HCT116 (cell line): ENCODE results near the gene SMTNL1. TPM values are rescaled to one million over a fixed set of nuclear protein-coding genes. Genes with fewer than 3 reads are reported as not detected.

Experiments
- ATAC-seq: fragments of 200-7000 bp; cut with Tn5 transposase; 2 replicates; pipeline ENCODE4 v1.9.1; 2020; ENCODE audit warnings: mild to moderate bottlenecking, moderate library complexity
- BruUV-seq: library from RNA; stranded (reverse); fragments of 400-500 nt; replicated peaks from 2 replicates; lab custom pipeline; 2021; lab: Mats Ljungman, UMichigan
- CTCF ChIA-PET: fragments of 300-600 bp; sonication (Branson Sonifier 250); formaldehyde crosslinking; loops from one replicate; lab custom pipeline; 2021; ENCODE audit warnings: antibody characterized with exemption; lab: Charles Lee
- POLR2A ChIA-PET: fragments of 300-600, 350-600 bp; sonication (Branson Sonifier 250); formaldehyde crosslinking; loops from one replicate; lab custom pipeline; 2021; ENCODE audit warnings: antibody characterized with exemption; lab: Charles Lee
- RAD21 ChIA-PET, 2 experiments: fragments of 300-600 bp; sonication (Branson Sonifier 250); formaldehyde crosslinking; loops; one replicate each; lab custom pipeline; 2023; ENCODE audit warnings: low total read pairs in 2 of 2; ENCODE audit not compliant: uncharacterized antibody in 2 of 2, unreplicated experiment in 2 of 2, low non-redundant PET in 1 of 2; lab: Charles Lee
- DNase-seq: peaks from one replicate; pipeline ENCODE4 v3.0.0-alpha.2; 2010; ENCODE audit warnings: low read depth, low spot score
- H2AFZ ChIP-seq: fragments of 200-600 bp; shearing (Covaris generic), sonication (generic); 2 replicates; pipeline ENCODE4 v1.6.1; 2017; ENCODE audit warnings: low read depth, mixed run types, mixed read lengths, antibody characterized with exemption, low read length; ENCODE audit not compliant: poor library complexity, severe bottlenecking
- H3K27ac ChIP-seq: 2 replicates; pipeline ENCODE4 v1.5.1; 2012; ENCODE audit warnings: low read depth, low read length
- H3K27me3 ChIP-seq: fragments of 200-600 bp; sonication (generic); 2 replicates; pipeline ENCODE4 v1.6.1; 2016; ENCODE audit warnings: mixed run types, low read length, mixed read lengths; ENCODE audit not compliant: insufficient read depth
- H3K36me3 ChIP-seq, 2 experiments: fragments of 200-500 bp in 1 of 2; fragments of 200-600 bp in 1 of 2; sonication (Bioruptor generic) in 1 of 2; sonication (generic) in 1 of 2; 2 replicates each; pipeline versions ENCODE4 v1.5.1 to v1.6.1; 2014 to 2016; ENCODE audit warnings: low read length in 2 of 2, inconsistent platforms in 1 of 2, mixed read lengths in 1 of 2, mixed run types in 1 of 2; ENCODE audit not compliant: insufficient read depth in 2 of 2, control insufficient read depth in 1 of 2
- H3K4me1 ChIP-seq, 2 experiments: fragments of 200-600 bp in 1 of 2; sonication (generic) in 1 of 2; 2 replicates each; pipeline versions ENCODE4 v1.5.1 to v1.6.1; 2012 to 2017; ENCODE audit warnings: low read length in 2 of 2, inconsistent platforms in 1 of 2, mild to moderate bottlenecking in 1 of 2, mixed read lengths in 1 of 2, mixed run types in 1 of 2, moderate library complexity in 1 of 2; ENCODE audit not compliant: insufficient read depth in 2 of 2, control insufficient read depth in 1 of 2
- H3K4me2 ChIP-seq: fragments of 200-600 bp; sonication (generic); 2 replicates; pipeline ENCODE4 v1.6.1; 2017; ENCODE audit warnings: mixed run types, low read length, mixed read lengths
- H3K4me3 ChIP-seq, 2 experiments: fragments of 200-600 bp in 1 of 2; sonication (generic) in 1 of 2; replicated peaks in 1 of 2; 2 replicates each; pipeline ENCODE4 v1.5.1; 2011 to 2016; ENCODE audit warnings: low read length in 2 of 2, control low read depth in 1 of 2, low read depth in 1 of 2, mild to moderate bottlenecking in 1 of 2, mixed read lengths in 1 of 2, mixed run types in 1 of 2
- H3K79me2 ChIP-seq: fragments of 200-600 bp; sonication (generic); 2 replicates; pipeline ENCODE4 v1.6.1; 2017; ENCODE audit warnings: mild to moderate bottlenecking, mixed run types, low read length, moderate library complexity, mixed read lengths; ENCODE audit not compliant: insufficient read depth
- H3K9ac ChIP-seq: fragments of 200-600 bp; sonication (generic); 2 replicates; pipeline ENCODE4 v1.6.1; 2016; ENCODE audit warnings: low read length, mixed read lengths
- H3K9me2 ChIP-seq: fragments of 200-600 bp; sonication (generic), shearing (Covaris generic); 2 replicates; pipeline ENCODE4 v1.6.1; 2017; ENCODE audit warnings: mixed run types, mild to moderate bottlenecking, moderate library complexity; ENCODE audit not compliant: insufficient read depth
- H3K9me3 ChIP-seq, 2 experiments: fragments of 200-500 bp in 1 of 2; fragments of 200-600 bp in 1 of 2; sonication (Bioruptor generic) in 1 of 2; sonication (generic) in 1 of 2; 2 replicates each; pipeline ENCODE4 v1.6.1; 2014 to 2017; ENCODE audit warnings: low read length in 2 of 2, mixed read lengths in 2 of 2, inconsistent platforms in 1 of 2, low read depth in 1 of 2, mild to moderate bottlenecking in 1 of 2, mixed run types in 1 of 2, moderate library complexity in 1 of 2; ENCODE audit not compliant: control insufficient read depth in 1 of 2, insufficient read depth in 1 of 2
- H4K20me1 ChIP-seq: fragments of 200-600 bp; sonication (generic), shearing (Covaris generic); 2 replicates; pipeline ENCODE4 v1.6.1; 2017; ENCODE audit warnings: mixed run types, mild to moderate bottlenecking, moderate library complexity; ENCODE audit not compliant: insufficient read depth
- ATF3 ChIP-seq: IDR thresholded peaks from 2 replicates; pipeline ENCODE4 v1.6.1; 2012
- CBX3 ChIP-seq: IDR thresholded peaks from 2 replicates; pipeline ENCODE4 v1.6.1; 2012; ENCODE audit warnings: low read depth
- CEBPB ChIP-seq: IDR thresholded peaks from 2 replicates; pipeline ENCODE4 v1.6.1; 2012; ENCODE audit warnings: low read depth
- EGR1 ChIP-seq: IDR thresholded peaks from 2 replicates; pipeline ENCODE4 v1.6.1; 2012; ENCODE audit warnings: low read depth
- ELF1 ChIP-seq: IDR thresholded peaks from 2 replicates; pipeline ENCODE4 v1.6.1; 2012; ENCODE audit warnings: low read depth, borderline replicate concordance
- EZH2phosphoT487 ChIP-seq: fragments of 200-600 bp; IDR thresholded peaks from 2 replicates; pipeline ENCODE4 v1.6.1; 2018; ENCODE audit warnings: antibody characterized with exemption, borderline replicate concordance
- FOSL1 ChIP-seq: IDR thresholded peaks from 2 replicates; pipeline ENCODE4 v1.6.1; 2012; ENCODE audit warnings: low read depth
- POLR2A ChIP-seq: IDR thresholded peaks from 2 replicates; pipeline ENCODE4 v1.7.0; 2011; ENCODE audit warnings: borderline replicate concordance; ENCODE audit not compliant: insufficient read depth, insufficient read length; ENCODE audit errors: extremely low read depth
- POLR2AphosphoS5 ChIP-seq: IDR thresholded peaks from 2 replicates; pipeline ENCODE4 v1.6.1; 2011; ENCODE audit warnings: mild to moderate bottlenecking, low read depth, low read length, moderate library complexity
- RAD21 ChIP-seq: IDR thresholded peaks from 2 replicates; pipeline ENCODE4 v1.6.1; 2012; ENCODE audit warnings: low read depth, mild to moderate bottlenecking
- SIN3A ChIP-seq: IDR thresholded peaks from 2 replicates; pipeline ENCODE4 v1.6.1; 2012; ENCODE audit warnings: low read depth
- SP1 ChIP-seq: IDR thresholded peaks from 2 replicates; pipeline ENCODE4 v1.6.1; 2012; ENCODE audit warnings: low read depth
- SRF ChIP-seq: IDR thresholded peaks from 2 replicates; pipeline ENCODE4 v1.6.1; 2012; ENCODE audit warnings: low read depth
- ZBTB33 ChIP-seq: IDR thresholded peaks from 2 replicates; pipeline ENCODE4 v1.6.1; 2011; ENCODE audit warnings: mild to moderate bottlenecking, low read length, moderate library complexity; ENCODE audit not compliant: insufficient replicate concordance; ENCODE audit errors: extremely low read depth
- ZNF274 ChIP-seq: fragments of 200-500 bp; sonication (Bioruptor generic); IDR thresholded peaks from 2 replicates; pipeline ENCODE4 v1.6.1; 2014; ENCODE audit warnings: mild to moderate bottlenecking, low read depth, low read length, inconsistent platforms
- intact Hi-C: fragments of 100-400 bp; cut with micrococcal nuclease; formaldehyde crosslinking; loops from 2 replicates; pipeline ENCODE4 v1.10.0; 2022
- total RNA-seq: library from RNA; stranded (reverse); gene quantifications from one replicate; pipeline ENCODE4 v1.2.1, GENCODE V29; 2021; ENCODE audit not compliant: unreplicated experiment
- TF ChIP-seq, protein P1 (sequence below): IDR thresholded peaks from 2 replicates; pipeline ENCODE4 v1.6.1; 2012
- TF ChIP-seq, protein P2 (sequence below): IDR thresholded peaks from 2 replicates; pipeline ENCODE4 v1.6.1; 2012; ENCODE audit warnings: low read depth
- TF ChIP-seq, protein P3 (sequence below), 3 experiments: fragments of 200-600 bp in 1 of 3; sonication (generic) in 1 of 3; IDR thresholded peaks in 2 of 3; conservative IDR thresholded peaks in 1 of 3; 2 replicates each; pipeline ENCODE4 v1.5.1; 2012 to 2017; ENCODE audit warnings: low read depth in 2 of 3, low read length in 2 of 3, antibody characterized with exemption in 1 of 3, borderline replicate concordance in 1 of 3, control low read depth in 1 of 3, mild to moderate bottlenecking in 1 of 3, mixed read lengths in 1 of 3, mixed run types in 1 of 3, moderate library complexity in 1 of 3; ENCODE audit not compliant: insufficient read depth in 1 of 3

The SMTNL1 gene
- total RNA-seq, 1 experiment from 2014 or later: not detected

DNA sequence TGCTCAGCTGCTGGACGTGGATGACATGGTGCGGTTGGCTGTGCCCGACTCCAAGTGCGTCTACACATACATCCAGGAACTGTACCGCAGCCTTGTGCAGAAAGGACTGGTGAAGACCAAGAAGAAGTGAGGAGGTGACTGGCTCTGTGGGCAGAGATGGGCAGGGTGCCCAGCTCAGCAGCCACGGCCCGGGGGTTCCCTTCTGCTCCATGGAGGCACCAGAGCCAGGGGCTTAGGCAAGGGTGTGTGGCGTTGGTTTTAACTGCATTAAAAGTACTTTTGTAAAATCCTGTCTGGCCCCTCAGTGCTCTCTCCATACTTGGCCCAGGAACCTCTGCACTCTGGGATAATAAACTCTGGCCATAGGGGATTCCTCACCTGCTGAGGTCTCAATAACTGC, 12.6 kb downstream of the SMTNL1 start:
- BruUV-seq: no TSS peak
- ATAC-seq: no peak
- POLR2A ChIA-PET: no interaction called here
- Histone ChIP-seq H3K9me2 (no peaks in the 10 kb centered on the region), H3K4me1 (peaks cover 0 to 20% of the 10 kb centered on the region in 2 experiments; a peak in 3 of 4 replicates), H3K27ac (no peak overlapping the region), H3K79me2 (no peaks in the 10 kb centered on the region), H3K4me2 (no peak overlapping the region), H3K9ac (no peak overlapping the region), H3K4me3 (no peak overlapping the region), H3K9me3 (no peaks in the 10 kb centered on the region), H3K36me3 (peaks cover 0 to 2% of the 10 kb centered on the region in 2 experiments; a peak in 1 of 4 replicates), H3K27me3 (no peaks in the 10 kb centered on the region), H2AFZ (no peak overlapping the region), H4K20me1 (no peaks in the 10 kb centered on the region)
- no peak for TF ChIP-seq SP1
- no peak for TF ChIP-seq ZBTB33
- TF ChIP-seq CEBPB: no peak
- TF ChIP-seq ELF1: no peak
- TF ChIP-seq, protein P1, sequence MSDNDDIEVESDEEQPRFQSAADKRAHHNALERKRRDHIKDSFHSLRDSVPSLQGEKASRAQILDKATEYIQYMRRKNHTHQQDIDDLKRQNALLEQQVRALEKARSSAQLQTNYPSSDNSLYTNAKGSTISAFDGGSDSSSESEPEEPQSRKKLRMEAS: no peak
- TF ChIP-seq FOSL1: no peak
- TF ChIP-seq, protein P2, sequence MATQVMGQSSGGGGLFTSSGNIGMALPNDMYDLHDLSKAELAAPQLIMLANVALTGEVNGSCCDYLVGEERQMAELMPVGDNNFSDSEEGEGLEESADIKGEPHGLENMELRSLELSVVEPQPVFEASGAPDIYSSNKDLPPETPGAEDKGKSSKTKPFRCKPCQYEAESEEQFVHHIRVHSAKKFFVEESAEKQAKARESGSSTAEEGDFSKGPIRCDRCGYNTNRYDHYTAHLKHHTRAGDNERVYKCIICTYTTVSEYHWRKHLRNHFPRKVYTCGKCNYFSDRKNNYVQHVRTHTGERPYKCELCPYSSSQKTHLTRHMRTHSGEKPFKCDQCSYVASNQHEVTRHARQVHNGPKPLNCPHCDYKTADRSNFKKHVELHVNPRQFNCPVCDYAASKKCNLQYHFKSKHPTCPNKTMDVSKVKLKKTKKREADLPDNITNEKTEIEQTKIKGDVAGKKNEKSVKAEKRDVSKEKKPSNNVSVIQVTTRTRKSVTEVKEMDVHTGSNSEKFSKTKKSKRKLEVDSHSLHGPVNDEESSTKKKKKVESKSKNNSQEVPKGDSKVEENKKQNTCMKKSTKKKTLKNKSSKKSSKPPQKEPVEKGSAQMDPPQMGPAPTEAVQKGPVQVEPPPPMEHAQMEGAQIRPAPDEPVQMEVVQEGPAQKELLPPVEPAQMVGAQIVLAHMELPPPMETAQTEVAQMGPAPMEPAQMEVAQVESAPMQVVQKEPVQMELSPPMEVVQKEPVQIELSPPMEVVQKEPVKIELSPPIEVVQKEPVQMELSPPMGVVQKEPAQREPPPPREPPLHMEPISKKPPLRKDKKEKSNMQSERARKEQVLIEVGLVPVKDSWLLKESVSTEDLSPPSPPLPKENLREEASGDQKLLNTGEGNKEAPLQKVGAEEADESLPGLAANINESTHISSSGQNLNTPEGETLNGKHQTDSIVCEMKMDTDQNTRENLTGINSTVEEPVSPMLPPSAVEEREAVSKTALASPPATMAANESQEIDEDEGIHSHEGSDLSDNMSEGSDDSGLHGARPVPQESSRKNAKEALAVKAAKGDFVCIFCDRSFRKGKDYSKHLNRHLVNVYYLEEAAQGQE: no peak
- no peak for TF ChIP-seq SRF
- no peak for TF ChIP-seq RAD21
- no peak for TF ChIP-seq EGR1
- no peak for TF ChIP-seq ZNF274
- no peak for TF ChIP-seq EZH2phosphoT487
- TF ChIP-seq ATF3: no peak
- TF ChIP-seq SIN3A: no peak
- TF ChIP-seq POLR2AphosphoS5: no peak
- no peak for TF ChIP-seq CBX3
- TF ChIP-seq POLR2A: no peak
- TF ChIP-seq, protein P3, sequence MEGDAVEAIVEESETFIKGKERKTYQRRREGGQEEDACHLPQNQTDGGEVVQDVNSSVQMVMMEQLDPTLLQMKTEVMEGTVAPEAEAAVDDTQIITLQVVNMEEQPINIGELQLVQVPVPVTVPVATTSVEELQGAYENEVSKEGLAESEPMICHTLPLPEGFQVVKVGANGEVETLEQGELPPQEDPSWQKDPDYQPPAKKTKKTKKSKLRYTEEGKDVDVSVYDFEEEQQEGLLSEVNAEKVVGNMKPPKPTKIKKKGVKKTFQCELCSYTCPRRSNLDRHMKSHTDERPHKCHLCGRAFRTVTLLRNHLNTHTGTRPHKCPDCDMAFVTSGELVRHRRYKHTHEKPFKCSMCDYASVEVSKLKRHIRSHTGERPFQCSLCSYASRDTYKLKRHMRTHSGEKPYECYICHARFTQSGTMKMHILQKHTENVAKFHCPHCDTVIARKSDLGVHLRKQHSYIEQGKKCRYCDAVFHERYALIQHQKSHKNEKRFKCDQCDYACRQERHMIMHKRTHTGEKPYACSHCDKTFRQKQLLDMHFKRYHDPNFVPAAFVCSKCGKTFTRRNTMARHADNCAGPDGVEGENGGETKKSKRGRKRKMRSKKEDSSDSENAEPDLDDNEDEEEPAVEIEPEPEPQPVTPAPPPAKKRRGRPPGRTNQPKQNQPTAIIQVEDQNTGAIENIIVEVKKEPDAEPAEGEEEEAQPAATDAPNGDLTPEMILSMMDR (IDR thresholded peaks at IDR 0.05 in 2 of 3, conservative IDR thresholded peaks at IDR 0.05 in 1 of 3; ENCODE audit: borderline replicate concordance in 1 of 3, insufficient read depth in 1 of 3, low read depth in 2 of 3, low read length in 2 of 3): no peak
- RAD21 ChIA-PET: no interaction called here
- intact Hi-C loops: no loop called here
- CTCF ChIA-PET: interaction anchor here (1.4 kb wide), 1 partner anchor 18 kb away, joined by 3 read pairs; the partner anchor contains the start of gene UBE2L6
- DNase-seq: no peak
